Kidney (tissue), 14 donors: ENCODE measurements around the gene SPPL2B. TPM values are rescaled to one million over a fixed set of nuclear protein-coding genes. Genes with fewer than 3 reads are reported as not detected.

ENCODE experiments used
- DNase-seq, 5 donors: peaks; one replicate each; pipeline ENCODE4 v3.0.0-alpha.2; 2013 to 2020
- FAIRE-seq: peaks from 2 replicates; lab custom pipeline; 2012; peaks lifted over from hg19 to GRCh38; lab: Jason Lieb, UNC
- H3K27ac ChIP-seq, 2 donors: one replicate each; pipeline ENCODE4 v1.7.0; 2013; ENCODE audit warnings: low read depth in 2 of 2, low read length in 2 of 2, inconsistent platforms in 1 of 2
- H3K27me3 ChIP-seq: one replicate; pipeline ENCODE4 v1.7.1; 2013; ENCODE audit warnings: low read length, inconsistent platforms; ENCODE audit not compliant: control insufficient read depth, insufficient read depth
- H3K36me3 ChIP-seq, 3 donors: one replicate each; pipeline versions ENCODE4 v1.7.0 to v1.7.1; 2013; ENCODE audit warnings: low read length in 3 of 3, control low read depth in 1 of 3, inconsistent platforms in 1 of 3; ENCODE audit not compliant: insufficient read depth in 3 of 3, control insufficient read depth in 2 of 3
- H3K4me1 ChIP-seq, 3 donors: one replicate each; pipeline versions ENCODE4 v1.7.0 to v1.7.1; 2013; ENCODE audit warnings: low read length in 3 of 3, inconsistent platforms in 1 of 3, low read depth in 1 of 3; ENCODE audit not compliant: control insufficient read depth in 2 of 3, insufficient read depth in 2 of 3
- H3K4me3 ChIP-seq, 3 donors: one replicate each; pipeline versions ENCODE4 v1.7.0 to v1.8.1; 2013; ENCODE audit warnings: low read length in 3 of 3, control low read depth in 1 of 3, inconsistent platforms in 1 of 3
- H3K9ac ChIP-seq, 3 donors: one replicate each; pipeline versions ENCODE4 v1.7.0 to v1.7.1; 2013; ENCODE audit warnings: low read length in 3 of 3, control low read depth in 1 of 3, inconsistent platforms in 1 of 3
- H3K9me3 ChIP-seq, 3 donors: one replicate each; pipeline versions ENCODE4 v1.7.0 to v1.7.1; 2013; ENCODE audit warnings: low read length in 3 of 3, control low read depth in 1 of 3, inconsistent platforms in 1 of 3; ENCODE audit not compliant: control insufficient read depth in 2 of 3, insufficient read depth in 1 of 3
- CTCF ChIP-seq: IDR thresholded peaks from 3 replicates; pipeline ENCODE4 v1.5.1; 2012; ENCODE audit warnings: mild to moderate bottlenecking, moderate library complexity, borderline replicate concordance; ENCODE audit not compliant: insufficient read depth; ENCODE audit errors: extremely low read depth
- intact Hi-C: fragments of 100-400 bp; cut with DNase I; formaldehyde crosslinking; loops from one replicate; pipeline ENCODE4 v1.11.1; 2022
- polyA plus RNA-seq: library from polyadenylated mRNA; stranded (reverse); fragments of 350-450 nt; fragmentation: Illumina TruSeq; extraction: RNeasy Lipid Tissue Mini Kit (QIAGEN cat#74804); gene quantifications from one replicate; pipeline ENCODE4 v1.2.3, GENCODE V29; 2014; ENCODE audit warnings: low read depth, low replicate concordance; ENCODE audit not compliant: insufficient read depth
- total RNA-seq: library from RNA; stranded (reverse); fragmentation: NEBNext Ultra II Directional; extraction: Animal tissue kit (Norgen Biotek cat#: 25700); gene quantifications from one replicate; pipeline ENCODE4 v1.2.1, GENCODE V29; 2021
- donor health status: control.
- donor health status: control.
- donor health status: control.
- donor health status: control.
- donor health status: control.
- donor health status: DM: yes; HTN: yes; CAD: no.
- donor health status: Normal renal cell carcinoma (clear cell type).

SPPL2B gene
- total and polyA plus RNA-seq, 2 donors from 2014 or later, result 25.3 to 94.1 TPM

GRCh38 chr19:2337329-2337707, 8.8 kb downstream of the SPPL2B start:
- H3K9me3 ChIP-seq, result no peaks in the 10 kb centered on the region
- no peak overlapping the region for H3K9ac ChIP-seq
- DNase-seq (peak in 4 of 5 donors; percentile 94 to 95 (median 94)), FAIRE-seq (no peak)
- peaks cover 0 to 7% (median 3%) of the 10 kb centered on the region in 3 donors for H3K36me3 ChIP-seq
- peaks cover 0 to 15% (median 2%) of the 10 kb centered on the region in 3 donors for H3K4me1 ChIP-seq
- H3K4me3 ChIP-seq, result no peak overlapping the region
- no peaks in the 10 kb centered on the region for H3K27me3 ChIP-seq
- no peak for TF ChIP-seq CTCF
- no peak overlapping the region for H3K27ac ChIP-seq
- intact Hi-C loops, result no loop called here

- Histone ChIP-seq H3K9ac (no peak overlapping the region), H3K4me1 (peaks cover 0 to 10% (median 0%) of the 10 kb centered on the region in 3 donors), H3K36me3 (peaks cover 0 to 7% (median 3%) of the 10 kb centered on the region in 3 donors), H3K27me3 (no peaks in the 10 kb centered on the region), H3K27ac (no peak overlapping the region), H3K4me3 (no peak overlapping the region), H3K9me3 (no peaks in the 10 kb centered on the region)
- DNase-seq (peak in 1 of 5 donors; percentile 60), FAIRE-seq (no peak)
- intact Hi-C loops, result no loop called here
- no peak for TF ChIP-seq CTCF
Measured at GRCh38 chr19:2338055-2338615, 9.7 kb downstream of the SPPL2B start.

- H3K4me3 ChIP-seq, result no peak overlapping the region
- peaks cover 0 to 7% (median 3%) of the 10 kb centered on the region in 3 donors for H3K36me3 ChIP-seq
- peaks cover 0 to 2% (median 0%) of the 10 kb centered on the region in 3 donors for H3K4me1 ChIP-seq
- H3K27ac ChIP-seq, result no peak overlapping the region
- FAIRE-seq (no peak), DNase-seq (peak in 1 of 5 donors; percentile 59)
- H3K27me3 ChIP-seq, result no peaks in the 10 kb centered on the region
- intact Hi-C loops, result no loop called here
- no peaks in the 10 kb centered on the region for H3K9me3 ChIP-seq
- TF ChIP-seq CTCF, result no peak
- H3K9ac ChIP-seq, result no peak overlapping the region
Measured at GRCh38 chr19:2338751-2339643, 10.5 kb downstream of the SPPL2B start.
